GM12878 (cell line): ENCODE measurements around the gene SUPT3H. TPM values are rescaled to one million over a fixed set of nuclear protein-coding genes. Genes with fewer than 3 reads are reported as not detected.

Experiments used
- ATAC-seq: fragments of 200-7000 bp; cut with Tn5 transposase; 3 replicates; pipeline ENCODE4 v1.9.1; 2020; ENCODE audit warnings: mild to moderate bottlenecking, moderate library complexity
- BruUV-seq: library from RNA; stranded (reverse); fragments of 400-500 nt; replicated peaks from 2 replicates; lab custom pipeline; 2021; lab: Mats Ljungman, UMichigan
- CTCF ChIA-PET: fragments of 300-600 bp; sonication (Branson Sonifier 250); formaldehyde crosslinking; extraction: SDS; loops from one replicate; lab custom pipeline; 2021; ENCODE audit warnings: inconsistent platforms; lab: Yijun Ruan, JAX
- POLR2A ChIA-PET: fragments of 350-600 bp; formaldehyde crosslinking; extraction: SDS; loops from one replicate; lab custom pipeline; 2021; ENCODE audit warnings: inconsistent platforms; lab: Charles Lee
- RAD21 ChIA-PET: fragments of 300-600 bp; sonication (Branson Sonifier 250); formaldehyde crosslinking; loops from one replicate; lab custom pipeline; 2023; ENCODE audit warnings: antibody characterized with exemption; ENCODE audit not compliant: unreplicated experiment; lab: Charles Lee
- SMC1A ChIA-PET: fragments of 300-600 bp; sonication (Branson Sonifier 250); formaldehyde crosslinking; loops from one replicate; lab custom pipeline; 2023; ENCODE audit not compliant: unreplicated experiment, uncharacterized antibody; lab: Charles Lee
- DNase-seq: peaks from one replicate; pipeline ENCODE4 v3.0.0-alpha.2; 2011; ENCODE audit warnings: low read depth, low spot score
- FAIRE-seq: peaks from 3 replicates; lab custom pipeline; 2011; peaks lifted over from hg19 to GRCh38; lab: Jason Lieb, UNC
- H2AFZ ChIP-seq: 2 replicates; pipeline ENCODE4 v1.6.0; 2011; ENCODE audit warnings: low read depth, low read length, control low read depth; ENCODE audit not compliant: control insufficient read depth
- H3K27ac ChIP-seq: 2 replicates; pipeline ENCODE4 v1.5.1; 2011; ENCODE audit warnings: control low read depth; ENCODE audit not compliant: control insufficient read depth, insufficient read depth
- H3K27me3 ChIP-seq, 2 experiments: replicated peaks in 1 of 2; 2 replicates each; pipeline versions ENCODE4 v1.6.0 to v1.6.1; 2011; ENCODE audit warnings: low read length in 1 of 2; ENCODE audit not compliant: control insufficient read depth in 2 of 2, insufficient read depth in 2 of 2
- H3K36me3 ChIP-seq, 2 experiments: 2 replicates each; pipeline ENCODE4 v1.5.1; 2011; ENCODE audit warnings: low read length in 1 of 2; ENCODE audit not compliant: control insufficient read depth in 2 of 2, insufficient read depth in 2 of 2
- H3K4me1 ChIP-seq: 2 replicates; pipeline ENCODE4 v1.6.1; 2011; ENCODE audit warnings: mild to moderate bottlenecking, low read length, moderate library complexity, mixed read lengths; ENCODE audit not compliant: control insufficient read depth, insufficient read depth
- H3K4me2 ChIP-seq: 2 replicates; pipeline ENCODE4 v1.6.0; 2011; ENCODE audit warnings: control low read depth; ENCODE audit not compliant: control insufficient read depth, insufficient read depth
- H3K4me3 ChIP-seq: fragments of 200-600 bp; sonication (generic); 2 replicates; pipeline ENCODE4 v1.5.1; 2016
- H3K79me2 ChIP-seq: 2 replicates; pipeline ENCODE4 v1.6.0; 2011; ENCODE audit warnings: low read length; ENCODE audit not compliant: control insufficient read depth, insufficient read depth
- H3K9ac ChIP-seq: 2 replicates; pipeline ENCODE4 v1.8.0; 2011; ENCODE audit warnings: low read length, control low read depth, mixed read lengths; ENCODE audit not compliant: control insufficient read depth, insufficient read depth
- H3K9me3 ChIP-seq: replicated peaks from 3 replicates; pipeline ENCODE4 v1.5.1; 2011; ENCODE audit warnings: mild to moderate bottlenecking, low read length; ENCODE audit not compliant: control insufficient read depth, insufficient read depth
- H4K20me1 ChIP-seq: 2 replicates; pipeline ENCODE4 v1.6.0; 2011; ENCODE audit not compliant: control insufficient read depth, insufficient read depth
- ATF7 ChIP-seq: fragments of 450-650 bp; IDR thresholded peaks from 2 replicates; pipeline ENCODE4 v1.6.1; 2016; ENCODE audit warnings: low read depth, mild to moderate bottlenecking
- DPF2 ChIP-seq: fragments of 450-650 bp; IDR thresholded peaks from 2 replicates; pipeline ENCODE4 v1.6.1; 2017; ENCODE audit warnings: mild to moderate bottlenecking
- HDGF ChIP-seq: fragments of 450-650 bp; IDR thresholded peaks from 2 replicates; pipeline ENCODE4 v1.6.1; 2016; ENCODE audit warnings: antibody characterized with exemption
- IKZF1 ChIP-seq: fragments of 450-650 bp; conservative IDR thresholded peaks from 2 replicates; pipeline ENCODE4 v1.6.1; 2017; ENCODE audit warnings: antibody characterized with exemption, mild to moderate bottlenecking
- NFIC ChIP-seq: IDR thresholded peaks from 2 replicates; pipeline ENCODE4 v1.6.1; 2012; ENCODE audit warnings: low read depth, mild to moderate bottlenecking, inconsistent platforms, low read length, moderate library complexity
- SREBF2 ChIP-seq: IDR thresholded peaks from 2 replicates; pipeline ENCODE4 v1.6.1; 2012; ENCODE audit warnings: mild to moderate bottlenecking, low read length
- YY1 ChIP-seq: IDR thresholded peaks from 2 replicates; pipeline ENCODE4 v1.6.1; 2011; ENCODE audit warnings: low read depth, mild to moderate bottlenecking, low read length
- ZBED1 ChIP-seq: IDR thresholded peaks from 2 replicates; pipeline ENCODE4 v1.6.1; 2016; ENCODE audit warnings: borderline replicate concordance
- WGBS: methylation state at CpG from one replicate; pipeline ENCODE4 v1.1.6; 2016; ENCODE audit warnings: low lambda C conversion rate; ENCODE audit not compliant: insufficient replicate concordance, insufficient coverage; ENCODE audit errors: missing lambda C conversion rate; 5-methylcytosine and 5-hydroxymethylcytosine counted together
- in situ Hi-C: fragments of 300-500 bp; cut with MboI; formaldehyde crosslinking; loops from 9 replicates; pipeline ENCODE4 v1.14.3; 2018; ENCODE audit warnings: mixed read lengths
- intact Hi-C: fragments of 100-400 bp; cut with micrococcal nuclease; formaldehyde crosslinking; loops from one replicate; pipeline ENCODE4 v1.14.2; 2022; ENCODE audit not compliant: unreplicated experiment
- polyA plus RNA-seq, 11 experiments: library from polyadenylated mRNA; depleted of rRNA in 4 of 11; unstranded in 6 of 11; stranded (reverse) in 5 of 11; fragments of >200 nt; fragmentation: Nextera tagmentation in 4 of 11; fragmentation: Illumina TruSeq in 1 of 11; extraction: Ambion mirVana in 4 of 11; extraction: Trizol in 1 of 11; gene quantifications; 1 replicate in 1 of 11; 2 replicates in 10 of 11; pipeline versions ENCODE4 v1.2.1 to v1.2.3, GENCODE V29; 2011 to 2016; ENCODE audit warnings: inconsistent platforms in 2 of 11, missing spikeins in 2 of 11, low read depth in 1 of 11
- total RNA-seq, 4 experiments: library from RNA; depleted of rRNA in 3 of 4; stranded (reverse); fragments of >200 nt in 3 of 4; fragmentation: Illumina TruSeq in 1 of 4; extraction: Trizol in 1 of 4; gene quantifications; 2 replicates each; pipeline versions ENCODE4 v1.2.1 to v1.2.3, GENCODE V29; 2013 to 2021
- TF ChIP-seq, protein P1 (sequence below): IDR thresholded peaks from 2 replicates; pipeline ENCODE4 v1.6.1; 2012; ENCODE audit warnings: low read length, inconsistent platforms

Gene SUPT3H
- total and polyA plus RNA-seq, 10 of the 15 experiments (the other 5 are each of a cell fraction or from before 2014, with no cell fraction given), result 0.51 to 3.7 (median 2.0) TPM

DNA sequence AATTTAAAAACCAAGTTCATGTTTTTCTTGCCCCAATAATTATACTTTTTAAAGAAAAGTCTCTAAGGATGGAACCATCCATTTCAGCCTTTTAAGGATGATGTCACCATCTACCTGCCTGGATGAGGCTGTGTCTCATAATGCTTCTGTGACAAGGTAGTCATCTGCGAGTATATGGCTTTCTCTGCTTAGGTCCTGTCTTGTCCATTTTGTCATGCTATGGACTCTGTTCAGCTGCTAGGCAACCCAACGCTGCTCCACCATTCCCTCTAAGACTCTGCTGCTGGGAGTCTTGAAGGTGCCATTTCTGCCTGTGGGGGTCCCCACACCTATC lies 509.4 kb downstream of the SUPT3H start:
- Histone ChIP-seq H3K9me3 (peaks cover 12% of the 10 kb centered on the region; the same call in 2 of the 3 replicates), H3K27me3 (no peaks in the 10 kb centered on the region), H3K4me3 (peak overlapping the region; percentile 33), H3K36me3 (no peaks in the 10 kb centered on the region), H2AFZ (no peak overlapping the region), H4K20me1 (no peaks in the 10 kb centered on the region), H3K79me2 (no peaks in the 10 kb centered on the region), H3K9ac (no peak overlapping the region), H3K4me1 (peaks cover 25% of the 10 kb centered on the region), H3K27ac (peak overlapping the region; percentile 2), H3K4me2 (peak overlapping the region; percentile 59)
- no peak for FAIRE-seq
- 29% methylated on average over 2 of the region's 2 CpGs for WGBS
- in situ Hi-C loops (no loop called here), intact Hi-C loops (loop anchor here (2.0 to 10.0 kb wide), 6 partner anchors 36 to 814 kb away; no protein-coding TSS in a partner anchor)
- ChIA-PET RAD21 (interaction anchor here (0.9 to 3.6 kb wide), 20 partner anchors 9 to 847 kb away, joined by 3 to 30 read pairs (median 5); no protein-coding TSS in a partner anchor), POLR2A (interaction anchor here (0.7 to 1.9 kb wide), 3 partner anchors 11 to 182 kb away, joined by 3 to 4 read pairs (median 4); no protein-coding TSS in a partner anchor), CTCF (interaction anchor here (0.6 to 1.8 kb wide), 7 partner anchors 9 to 1123 kb away, joined by 3 to 6 read pairs (median 4); no protein-coding TSS in a partner anchor), SMC1A (interaction anchor here (0.7 to 4.2 kb wide), 28 partner anchors 9 to 869 kb away, joined by 3 to 24 read pairs (median 4); no protein-coding TSS in a partner anchor)
- peak; percentile 75 for ATAC-seq
- no TSS peak for BruUV-seq
- no peak for DNase-seq
- TF ChIP-seq HDGF (no peak), IKZF1 (peak; percentile 5; the same call in 1 of the 2 replicates), YY1 (0 out of 2 replicates have a peak, but pooled peaks have one; percentile 2), NFIC (no peak), ZBED1 (0 out of 2 replicates have a peak, but pooled peaks have one; percentile 9), ATF7 (peak; percentile 94), DPF2 (0 out of 2 replicates have a peak, but pooled peaks have one; percentile 34), SREBF2 (no peak)
- TF ChIP-seq, protein P1, sequence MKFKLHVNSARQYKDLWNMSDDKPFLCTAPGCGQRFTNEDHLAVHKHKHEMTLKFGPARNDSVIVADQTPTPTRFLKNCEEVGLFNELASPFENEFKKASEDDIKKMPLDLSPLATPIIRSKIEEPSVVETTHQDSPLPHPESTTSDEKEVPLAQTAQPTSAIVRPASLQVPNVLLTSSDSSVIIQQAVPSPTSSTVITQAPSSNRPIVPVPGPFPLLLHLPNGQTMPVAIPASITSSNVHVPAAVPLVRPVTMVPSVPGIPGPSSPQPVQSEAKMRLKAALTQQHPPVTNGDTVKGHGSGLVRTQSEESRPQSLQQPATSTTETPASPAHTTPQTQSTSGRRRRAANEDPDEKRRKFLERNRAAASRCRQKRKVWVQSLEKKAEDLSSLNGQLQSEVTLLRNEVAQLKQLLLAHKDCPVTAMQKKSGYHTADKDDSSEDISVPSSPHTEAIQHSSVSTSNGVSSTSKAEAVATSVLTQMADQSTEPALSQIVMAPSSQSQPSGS, result no peak; the same call in 1 of the 2 replicates
- TF ChIP-seq, all 136 proteins: peak for 5
